Activated CD8-positive, alpha-beta T cell treated with anti-CD3 and anti-CD28 coated beads for 36 hours (primary cell): Measurements from ENCODE around the gene ANKRD33B. TPM values are rescaled to one million over a fixed set of nuclear protein-coding genes. Genes with fewer than 3 reads are reported as not detected.

ENCODE experiments used
- ATAC-seq: fragments of 200-7000 bp; cut with Tn5 transposase; one replicate; pipeline ENCODE4 v1.10.0; 2021; ENCODE audit warnings: mild to moderate bottlenecking, moderate library complexity
- CTCF ChIA-PET: fragments of 350-600 bp; sonication (Branson Sonifier 250); formaldehyde crosslinking; loops from one replicate; lab custom pipeline; 2021; ENCODE audit warnings: antibody characterized with exemption; lab: Charles Lee
- POLR2A ChIA-PET: fragments of 350-600 bp; sonication (Branson Sonifier 250); formaldehyde crosslinking; loops from one replicate; lab custom pipeline; 2021; ENCODE audit warnings: antibody characterized with exemption; lab: Charles Lee
- DNase-seq: peaks from one replicate; pipeline ENCODE4 v3.0.0-alpha.2; 2020
- H3K27ac Mint-ChIP-seq: one replicate; pipeline ENCODE4 v1.8.0; 2021; ENCODE audit warnings: mild to moderate bottlenecking, mixed read lengths
- H3K27me3 Mint-ChIP-seq: one replicate; pipeline ENCODE4 v1.8.0; 2021; ENCODE audit warnings: mixed read lengths
- H3K36me3 Mint-ChIP-seq: one replicate; pipeline ENCODE4 v1.8.0; 2021; ENCODE audit warnings: low read depth, mixed read lengths
- H3K4me1 Mint-ChIP-seq: one replicate; pipeline ENCODE4 v1.8.0; 2021; ENCODE audit warnings: low read depth, mixed read lengths
- H3K4me3 Mint-ChIP-seq: one replicate; pipeline ENCODE4 v1.8.0; 2021; ENCODE audit warnings: mild to moderate bottlenecking, moderate library complexity, mixed read lengths
- H3K9me3 Mint-ChIP-seq: one replicate; pipeline ENCODE4 v1.8.0; 2021; ENCODE audit warnings: mixed read lengths
- CTCF ChIP-seq: fragments of 200-600 bp; IDR thresholded peaks from one replicate; pipeline ENCODE4 v1.8.0; 2022; ENCODE audit warnings: antibody characterized with exemption, mild to moderate bottlenecking
- intact Hi-C: fragments of 100-400 bp; cut with micrococcal nuclease; formaldehyde crosslinking; loops from one replicate; pipeline ENCODE4 v1.10.0; 2022
- total RNA-seq, 2 experiments: library from RNA; stranded (reverse); gene quantifications; one replicate each; pipeline ENCODE4 v1.2.3, GENCODE V29; 2021

ANKRD33B gene
- total RNA-seq, 2 experiments from 2014 or later = 13.6 to 13.8 TPM

- ChIA-PET POLR2A (no interaction called here), CTCF (no interaction called here)
- no peak for DNase-seq
- H3K27me3 Mint-ChIP-seq = peaks cover 7% of the 10 kb centered on the region
- intact Hi-C loops = no loop called here
- TF ChIP-seq CTCF = no peak
- no peak overlapping the region for H3K27ac Mint-ChIP-seq
- H3K9me3 Mint-ChIP-seq = no peaks in the 10 kb centered on the region
- peaks cover 20% of the 10 kb centered on the region for H3K4me1 Mint-ChIP-seq
- H3K4me3 Mint-ChIP-seq = no peak overlapping the region
- ATAC-seq = no peak
- peaks cover 3% of the 10 kb centered on the region for H3K36me3 Mint-ChIP-seq
Observed at GRCh38 chr5:10648806-10649665, 85.2 kb downstream of the ANKRD33B start.

GRCh38 chr5:10649666-10650380, 86.0 kb downstream of the ANKRD33B start:
- intact Hi-C loops = no loop called here
- peaks cover 3% of the 10 kb centered on the region for H3K36me3 Mint-ChIP-seq
- ChIA-PET POLR2A (no interaction called here), CTCF (no interaction called here)
- TF ChIP-seq CTCF = no peak
- H3K4me3 Mint-ChIP-seq = no peak overlapping the region
- ATAC-seq = no peak
- no peak overlapping the region for H3K27ac Mint-ChIP-seq
- H3K4me1 Mint-ChIP-seq = peaks cover 12% of the 10 kb centered on the region
- DNase-seq = no peak
- H3K9me3 Mint-ChIP-seq = no peaks in the 10 kb centered on the region
- H3K27me3 Mint-ChIP-seq = no peaks in the 10 kb centered on the region

DNA sequence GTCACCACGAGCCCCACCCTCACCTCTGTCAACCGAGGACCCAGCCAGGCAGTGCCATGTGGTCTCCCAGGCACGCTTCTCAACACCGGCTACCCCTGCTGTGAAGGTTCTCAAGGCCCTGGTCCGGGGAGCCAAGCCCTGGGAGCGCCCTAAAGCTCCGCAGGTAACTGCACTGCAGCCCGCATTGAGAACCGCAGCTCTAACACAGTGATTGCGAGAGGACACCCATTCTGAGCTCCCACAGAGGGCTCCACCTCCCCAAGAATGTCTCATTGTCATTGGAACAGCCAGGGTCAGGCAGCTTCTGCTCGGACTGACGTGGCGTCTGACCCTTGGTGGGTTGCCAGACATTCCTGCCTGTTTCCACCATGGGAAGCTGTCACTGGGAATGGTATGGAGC, 88.3 kb downstream of the ANKRD33B start:
- Mint-ChIP-seq H3K27ac (no peak overlapping the region), H3K27me3 (no peaks in the 10 kb centered on the region), H3K4me3 (no peak overlapping the region), H3K36me3 (peaks cover 3% of the 10 kb centered on the region), H3K4me1 (no peaks in the 10 kb centered on the region), H3K9me3 (no peaks in the 10 kb centered on the region)
- no peak for TF ChIP-seq CTCF
- ChIA-PET CTCF (no interaction called here), POLR2A (no interaction called here)
- intact Hi-C loops = no loop called here
- no peak for DNase-seq
- ATAC-seq = no peak

DNA sequence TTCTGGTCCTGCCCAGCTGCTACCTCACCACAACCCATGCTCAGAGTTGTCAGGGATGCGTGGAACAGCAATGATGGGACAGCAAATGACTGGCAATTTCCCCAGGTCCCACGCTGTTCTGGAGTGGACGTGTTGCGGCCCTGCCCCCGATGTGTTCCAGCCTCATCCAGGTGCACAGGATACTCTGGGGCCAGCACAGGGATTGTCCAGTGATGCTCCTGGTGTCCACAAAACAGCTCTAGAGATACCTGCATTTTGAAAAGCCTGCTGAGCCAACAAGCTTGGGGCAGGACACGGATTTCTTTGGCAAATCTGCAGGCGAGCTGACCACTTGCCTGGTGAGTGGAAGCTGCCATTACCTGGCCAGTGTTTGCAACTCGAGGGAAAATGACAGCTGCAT, 88.7 kb downstream of the ANKRD33B start:
- ATAC-seq (no peak), DNase-seq (no peak)
- Mint-ChIP-seq H3K36me3 (peaks cover 3% of the 10 kb centered on the region), H3K4me3 (no peak overlapping the region), H3K9me3 (no peaks in the 10 kb centered on the region), H3K4me1 (no peaks in the 10 kb centered on the region), H3K27ac (no peak overlapping the region), H3K27me3 (no peaks in the 10 kb centered on the region)
- ChIA-PET CTCF (no interaction called here), POLR2A (no interaction called here)
- intact Hi-C loops = no loop called here
- TF ChIP-seq CTCF = no peak

- Mint-ChIP-seq H3K4me1 (no peaks in the 10 kb centered on the region), H3K4me3 (no peak overlapping the region), H3K27ac (no peak overlapping the region), H3K9me3 (no peaks in the 10 kb centered on the region), H3K36me3 (peaks cover 3% of the 10 kb centered on the region), H3K27me3 (no peaks in the 10 kb centered on the region)
- no peak for ATAC-seq
- no peak for TF ChIP-seq CTCF
- intact Hi-C loops = no loop called here
- ChIA-PET CTCF (no interaction called here), POLR2A (no interaction called here)
- no peak for DNase-seq
Observed at GRCh38 chr5:10653043-10653442, 89.2 kb downstream of the ANKRD33B start.
